Fibroblast of lung (primary cell): ENCODE data around the gene SMC5.

Experiments
- EZH2 ChIP-seq: IDR thresholded peaks from 2 replicates; pipeline ENCODE4 v1.5.1; 2012; ENCODE audit warnings: low read length, control low read depth, mild to moderate bottlenecking; ENCODE audit errors: missing control alignments
- TF ChIP-seq, protein P1 (sequence below), 2 donors: IDR thresholded peaks in 1 of 2; conservative IDR thresholded peaks in 1 of 2; 1 replicate in 1 of 2; 2 replicates in 1 of 2; pipeline ENCODE4 v1.5.1; 2011 to 2012; ENCODE audit warnings: low read length in 2 of 2, control low read depth in 1 of 2, inconsistent platforms in 1 of 2, low read depth in 1 of 2, mild to moderate bottlenecking in 1 of 2

DNA sequence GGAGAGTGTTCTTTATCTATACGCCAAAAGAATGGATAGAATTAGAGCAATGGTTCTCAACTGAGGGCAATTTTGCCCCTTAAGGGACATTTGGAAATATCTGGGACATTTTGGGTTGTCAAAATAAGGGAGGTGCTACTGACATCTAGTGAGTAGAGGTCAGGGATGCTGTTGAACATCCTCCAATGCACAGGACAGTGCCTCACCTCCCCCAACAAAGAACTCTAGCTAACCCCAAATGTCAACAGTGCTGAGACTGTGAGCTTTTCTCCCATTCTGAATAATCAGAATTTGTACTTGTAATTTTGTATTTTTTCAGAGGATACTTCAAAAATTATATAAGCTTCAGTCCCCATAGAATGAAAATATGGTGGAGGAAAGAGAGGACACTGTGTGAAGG is 8.6 kb upstream of the SMC5 start:
- TF ChIP-seq EZH2: no peak
- TF ChIP-seq, protein P1, sequence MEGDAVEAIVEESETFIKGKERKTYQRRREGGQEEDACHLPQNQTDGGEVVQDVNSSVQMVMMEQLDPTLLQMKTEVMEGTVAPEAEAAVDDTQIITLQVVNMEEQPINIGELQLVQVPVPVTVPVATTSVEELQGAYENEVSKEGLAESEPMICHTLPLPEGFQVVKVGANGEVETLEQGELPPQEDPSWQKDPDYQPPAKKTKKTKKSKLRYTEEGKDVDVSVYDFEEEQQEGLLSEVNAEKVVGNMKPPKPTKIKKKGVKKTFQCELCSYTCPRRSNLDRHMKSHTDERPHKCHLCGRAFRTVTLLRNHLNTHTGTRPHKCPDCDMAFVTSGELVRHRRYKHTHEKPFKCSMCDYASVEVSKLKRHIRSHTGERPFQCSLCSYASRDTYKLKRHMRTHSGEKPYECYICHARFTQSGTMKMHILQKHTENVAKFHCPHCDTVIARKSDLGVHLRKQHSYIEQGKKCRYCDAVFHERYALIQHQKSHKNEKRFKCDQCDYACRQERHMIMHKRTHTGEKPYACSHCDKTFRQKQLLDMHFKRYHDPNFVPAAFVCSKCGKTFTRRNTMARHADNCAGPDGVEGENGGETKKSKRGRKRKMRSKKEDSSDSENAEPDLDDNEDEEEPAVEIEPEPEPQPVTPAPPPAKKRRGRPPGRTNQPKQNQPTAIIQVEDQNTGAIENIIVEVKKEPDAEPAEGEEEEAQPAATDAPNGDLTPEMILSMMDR (conservative IDR thresholded peaks at IDR 0.05 in 1 of 2, IDR thresholded peaks at IDR 0.05 in 1 of 2; ENCODE audit: low read depth in 1 of 2, low read length in 2 of 2): no peak
